Astrocyte of the cerebellum (primary cell): Measurements from ENCODE around the gene B3GNT7.

Source experiments
- DNase-seq: peaks from one replicate; pipeline ENCODE4 v3.0.0-alpha.2; 2011; ENCODE audit warnings: low read depth
- H3K4me3 ChIP-seq: 2 replicates; pipeline ENCODE4 v1.5.1; 2011; ENCODE audit warnings: mild to moderate bottlenecking, low read depth, low read length, moderate library complexity
- CTCF ChIP-seq: IDR thresholded peaks from 2 replicates; pipeline ENCODE4 v1.5.1; 2012; ENCODE audit warnings: low read length, low read depth, moderate library complexity, mild to moderate bottlenecking; ENCODE audit errors: missing control alignments
- in situ Hi-C: cut with HindIII; loops from 2 replicates; pipeline ENCODE4 v1.10.0; 2017; ENCODE audit warnings: low sequenced_read_pairs

Gene B3GNT7

GRCh38 chr2:231351648-231352047 lies 43.9 kb upstream of the B3GNT7 start:
- in situ Hi-C loops = no loop called here
- no peak for DNase-seq
- no peak overlapping the region for H3K4me3 ChIP-seq
- TF ChIP-seq CTCF = no peak

- no peak for TF ChIP-seq CTCF
- in situ Hi-C loops = no loop called here
- no peak overlapping the region for H3K4me3 ChIP-seq
- DNase-seq = no peak
These were observed 42.0 kb upstream of the B3GNT7 start for GRCh38 chr2:231353469-231353868.

- no peak for DNase-seq
- TF ChIP-seq CTCF = no peak
- no peak overlapping the region for H3K4me3 ChIP-seq
- in situ Hi-C loops = no loop called here
These were observed 39.7 kb upstream of the B3GNT7 start for GRCh38 chr2:231355508-231356465.

GRCh38 chr2:231356466-231356844 lies 39.1 kb upstream of the B3GNT7 start:
- no peak for TF ChIP-seq CTCF
- H3K4me3 ChIP-seq = no peak overlapping the region
- in situ Hi-C loops = no loop called here
- no peak for DNase-seq

GRCh38 chr2:231357048-231357447 lies 38.5 kb upstream of the B3GNT7 start:
- no peak for DNase-seq
- H3K4me3 ChIP-seq = no peak overlapping the region
- in situ Hi-C loops = no loop called here
- no peak for TF ChIP-seq CTCF

- no peak overlapping the region for H3K4me3 ChIP-seq
- no peak for TF ChIP-seq CTCF
- in situ Hi-C loops = no loop called here
- no peak for DNase-seq
These were observed 37.6 kb upstream of the B3GNT7 start for GRCh38 chr2:231357931-231358330.
